WI38 (cell line): ENCODE data around the gene PHF20.

ENCODE experiments used
- H3K4me3 ChIP-seq: 2 replicates; pipeline ENCODE4 v1.5.1; 2011; ENCODE audit warnings: low read depth, mild to moderate bottlenecking, control low read depth, low read length
- CTCF ChIP-seq: IDR thresholded peaks from 2 replicates; pipeline ENCODE4 v1.5.1; 2012; ENCODE audit warnings: low read depth, mild to moderate bottlenecking, control low read depth, low read length

PHF20 gene

GRCh38 chr20:35975576-35976373 lies 204.0 kb downstream of the PHF20 start:
- H3K4me3 ChIP-seq: no peak overlapping the region
- TF ChIP-seq CTCF: no peak

- TF ChIP-seq CTCF: no peak
- H3K4me3 ChIP-seq: no peak overlapping the region
Measured at GRCh38 chr20:35978041-35978513, 206.3 kb downstream of the PHF20 start.

- no peak for TF ChIP-seq CTCF
- H3K4me3 ChIP-seq: no peak overlapping the region
Measured at GRCh38 chr20:35979544-35979943, 207.7 kb downstream of the PHF20 start.

DNA sequence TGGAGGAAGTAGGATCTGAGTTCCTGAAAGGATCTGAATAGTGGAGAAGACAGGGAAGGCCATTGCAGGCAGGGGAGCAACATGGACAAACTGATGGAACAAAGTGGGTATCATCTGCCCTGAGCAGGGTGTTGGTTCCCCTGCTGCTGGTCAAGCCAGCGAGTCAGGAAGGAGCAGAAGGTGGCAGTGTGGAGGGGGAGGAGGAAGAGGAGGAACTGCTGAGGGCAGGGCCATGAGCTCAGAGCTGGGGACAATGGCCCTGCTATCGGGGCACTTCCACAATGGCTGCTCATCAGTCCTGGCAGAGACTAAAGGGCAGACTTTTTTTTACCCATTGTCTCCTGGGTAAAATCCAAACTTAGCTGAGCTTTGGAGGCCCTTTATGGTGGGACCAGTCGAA lies 210.2 kb downstream of the PHF20 start:
- H3K4me3 ChIP-seq: no peak overlapping the region
- TF ChIP-seq CTCF: no peak

DNA sequence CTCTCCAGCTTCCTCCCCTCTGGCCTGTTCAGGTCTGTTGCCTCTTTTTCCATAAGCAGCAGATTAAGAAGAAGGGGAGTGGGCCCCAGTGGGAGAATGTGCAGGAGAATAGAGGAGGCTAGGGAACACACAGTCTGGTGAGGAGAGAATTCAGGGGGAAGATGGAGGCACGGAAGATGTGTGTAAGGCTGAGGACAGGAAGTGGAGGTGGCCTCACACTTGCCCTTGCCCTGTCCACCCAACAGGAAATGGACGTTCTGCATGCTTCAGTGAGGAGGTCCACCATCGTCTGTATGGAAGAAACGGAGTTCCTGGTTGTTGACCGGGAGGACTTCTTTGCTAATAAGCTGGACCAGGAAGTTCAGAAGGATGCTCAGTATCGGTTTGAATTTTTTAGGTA lies 212.6 kb downstream of the PHF20 start:
- no peak for TF ChIP-seq CTCF
- H3K4me3 ChIP-seq: no peak overlapping the region

- TF ChIP-seq CTCF: no peak
Measured at GRCh38 chr20:35985806-35986205, 214.0 kb downstream of the PHF20 start.

DNA sequence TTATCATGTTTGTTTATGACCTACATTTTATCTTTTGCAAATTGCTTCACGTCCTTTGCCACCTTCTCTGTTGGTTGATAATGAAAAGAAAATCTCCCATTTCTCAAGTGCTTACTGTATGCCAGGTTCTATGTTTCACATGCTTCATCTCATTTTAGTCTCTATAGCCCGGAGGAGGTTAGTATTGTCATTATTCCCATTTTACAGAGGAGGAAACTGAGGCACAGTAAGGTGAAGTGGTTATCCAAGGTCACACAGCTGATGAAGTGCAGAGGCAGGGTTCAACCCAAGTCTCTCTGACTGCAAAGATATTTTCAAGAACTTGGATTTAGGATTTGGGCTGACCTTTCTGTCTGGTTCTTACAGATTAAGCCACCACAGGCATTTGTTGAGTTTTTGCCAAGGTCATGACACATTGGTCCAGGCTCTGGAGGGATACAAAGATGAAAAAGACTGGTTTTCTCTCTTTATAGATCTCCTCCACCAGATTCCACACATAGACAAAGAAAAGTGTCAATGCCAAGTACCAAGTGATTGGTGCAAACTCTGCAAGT lies 217.2 kb downstream of the PHF20 start:
- no peak overlapping the region for H3K4me3 ChIP-seq
- TF ChIP-seq CTCF: no peak

More at GRCh38 chr20:35985806-35986205, 214.0 kb downstream of the PHF20 start:
- H3K4me3 ChIP-seq: no peak overlapping the region
